ENCODE data around the gene GAA. TPM values are rescaled to one million over a fixed set of nuclear protein-coding genes. Genes with fewer than 3 reads are reported as not detected.

The GAA gene
- total and polyA plus RNA-seq, 2 of the 4 experiments (the other 2 are of a cell fraction) = 2.2 to 14.8 TPM

DNA sequence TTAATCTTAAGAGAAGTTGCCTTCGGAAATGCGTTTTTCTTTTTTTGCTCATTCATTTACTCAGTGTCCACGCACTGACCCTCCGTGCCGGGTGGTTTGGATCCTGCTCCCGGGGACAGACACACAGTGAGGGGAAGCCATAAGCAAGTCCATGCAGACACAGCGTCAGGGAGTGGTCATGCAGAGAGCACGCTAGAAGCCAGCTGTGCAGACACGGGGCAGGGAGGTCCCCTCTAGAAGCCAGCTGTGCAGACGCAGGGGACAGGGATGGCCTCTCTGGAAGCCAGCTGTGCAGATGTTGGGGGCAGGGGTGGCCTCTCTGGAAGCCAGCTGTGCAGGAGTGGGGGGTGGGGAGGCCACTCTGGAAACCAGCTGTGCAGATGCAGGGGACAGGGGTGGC, 4.8 kb downstream of the GAA start:
- in situ Hi-C loops (cut with MboI; ENCODE audit: low sequenced_read_pairs) = no loop called here
- CTCF ChIA-PET = no interaction called here

More for the DNA sequence above, 4.8 kb downstream of the GAA start:
- no peak overlapping the region for H3K4me2 ChIP-seq (ENCODE audit: low read depth, low read length)
- H2BK15ac ChIP-seq (ENCODE audit: low read depth, low read length) = no peak overlapping the region
- H2AK5ac ChIP-seq (ENCODE audit: low read depth, low read length) = no peak overlapping the region
- dilution Hi-C loops (cut with HindIII; ENCODE audit: low sequenced_read_pairs, unreplicated experiment) = no loop called here
- TF ChIP-seq POLR2A (IDR thresholded peaks at IDR 0.05; ENCODE audit: low read depth, low read length) (no peak), RCOR1 (IDR thresholded peaks at IDR 0.05; ENCODE audit: insufficient replicate concordance, low read length) (no peak), MAFK (IDR thresholded peaks at IDR 0.05; ENCODE audit: low read depth, low read length) (no peak), NFE2L2 (IDR thresholded peaks at IDR 0.05; ENCODE audit: low read depth, low read length) (no peak), MAZ (IDR thresholded peaks at IDR 0.05; ENCODE audit: borderline replicate concordance, low read depth, low read length) (no peak), CHD1 (IDR thresholded peaks at IDR 0.05; ENCODE audit: low read depth, low read length) (no peak), MXI1 (IDR thresholded peaks at IDR 0.05; ENCODE audit: borderline replicate concordance, low read depth, low read length) (no peak)
- TF ChIP-seq, protein P1, sequence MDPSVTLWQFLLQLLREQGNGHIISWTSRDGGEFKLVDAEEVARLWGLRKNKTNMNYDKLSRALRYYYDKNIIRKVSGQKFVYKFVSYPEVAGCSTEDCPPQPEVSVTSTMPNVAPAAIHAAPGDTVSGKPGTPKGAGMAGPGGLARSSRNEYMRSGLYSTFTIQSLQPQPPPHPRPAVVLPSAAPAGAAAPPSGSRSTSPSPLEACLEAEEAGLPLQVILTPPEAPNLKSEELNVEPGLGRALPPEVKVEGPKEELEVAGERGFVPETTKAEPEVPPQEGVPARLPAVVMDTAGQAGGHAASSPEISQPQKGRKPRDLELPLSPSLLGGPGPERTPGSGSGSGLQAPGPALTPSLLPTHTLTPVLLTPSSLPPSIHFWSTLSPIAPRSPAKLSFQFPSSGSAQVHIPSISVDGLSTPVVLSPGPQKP (IDR thresholded peaks at IDR 0.05; ENCODE audit: borderline replicate concordance, low read depth, low read length) = no peak
- H3K18ac ChIP-seq (ENCODE audit: low read depth, low read length) = no peak overlapping the region
- no peak overlapping the region for H4K5ac ChIP-seq (ENCODE audit: low read depth, low read length)
- H2AK9ac ChIP-seq (replicated peaks; ENCODE audit: low read depth, low read length, poor library complexity) = no peak overlapping the region
- ATAC-seq (ENCODE audit: low read depth) (no peak), DNase-seq (no peak)
- H3K9me3 ChIP-seq (ENCODE audit: control insufficient read depth, insufficient read depth, low read length) = no peaks in the 10 kb centered on the region
- H3K27ac ChIP-seq (ENCODE audit: insufficient read depth, low read length) = no peak overlapping the region
- no peak overlapping the region for H4K91ac ChIP-seq (ENCODE audit: insufficient read depth, low read depth, low read length)
- H3K14ac ChIP-seq (replicated peaks; ENCODE audit: low read depth, low read length) = no peak overlapping the region
- no peaks in the 10 kb centered on the region for H4K20me1 ChIP-seq (ENCODE audit: insufficient read depth, low read length)
- peaks cover 3% of the 10 kb centered on the region; the same call in 1 of the 2 replicates for H3K36me3 ChIP-seq (ENCODE audit: control insufficient read depth, insufficient read depth, low read length)
- H3K79me1 ChIP-seq (ENCODE audit: low read depth in 1 of 2, low read length in 2 of 2) = peaks cover 0 to 14% of the 10 kb centered on the region in 2 experiments; a peak in 3 of 4 replicates
- H3K27me3 ChIP-seq (ENCODE audit: control insufficient read depth, insufficient read depth, low read length) = no peaks in the 10 kb centered on the region
- intact Hi-C loops (cut with micrococcal nuclease) = no loop called here
- no peak overlapping the region for H2BK5ac ChIP-seq (ENCODE audit: low read depth, low read length, poor library complexity, severe bottlenecking)
- peaks cover 6% of the 10 kb centered on the region for H3K4me1 ChIP-seq (ENCODE audit: control insufficient read depth, insufficient read depth, low read length)
- no peak overlapping the region for H3K4me3 ChIP-seq (ENCODE audit: insufficient read depth, low read depth, low read length)
- peaks cover 5% of the 10 kb centered on the region; the same call in 1 of the 2 replicates for H3K9me1 ChIP-seq (ENCODE audit: insufficient read depth, low read length)
- WGBS, 2 experiments (ENCODE audit: extremely low coverage in 2 of 2, insufficient read length in 1 of 2) = 0% methylated on average over 1 of the region's 10 CpGs; no CpG with 5 or more reads in 1 of the 2 experiments
- no peak overlapping the region for H3K4ac ChIP-seq (ENCODE audit: low read depth, low read length)
- no peak overlapping the region for H3K56ac ChIP-seq (ENCODE audit: extremely low read depth, insufficient read depth, low read length)
- H2AFZ ChIP-seq (replicated peaks; ENCODE audit: low read length, poor library complexity) = no peak overlapping the region
- no peak overlapping the region for H2BK20ac ChIP-seq (ENCODE audit: low read depth, low read length)
- H3K23ac ChIP-seq (ENCODE audit: low read depth, low read length) = no peak overlapping the region
- H3K9ac ChIP-seq (ENCODE audit: low read depth, low read length) = no peak overlapping the region
- POLR2A ChIA-PET (ENCODE audit: unreplicated experiment) = no interaction called here
- H2BK120ac ChIP-seq (ENCODE audit: low read depth, low read length) = no peak overlapping the region
- no TSS peak for BruUV-seq (replicated peaks)
- H4K8ac ChIP-seq (ENCODE audit: low read depth in 2 of 2, low read length in 2 of 2) = no peak overlapping the region
